Left ventricle myocardium inferior (tissue), 1 donor: Measurements from ENCODE around the gene AKR1B1. TPM values are rescaled to one million over a fixed set of nuclear protein-coding genes. Genes with fewer than 3 reads are reported as not detected.

Source experiments
- DNase-seq: peaks from one replicate; pipeline ENCODE4 v3.0.0-alpha.2; 2020
- H3K27ac ChIP-seq: fragments of 200-600 bp; replicated peaks from 2 replicates; pipeline ENCODE4 v1.8.0; 2021
- H3K27me3 ChIP-seq: fragments of 200-600 bp; 2 replicates; pipeline ENCODE4 v1.8.0; 2021; ENCODE audit warnings: low read depth
- H3K36me3 ChIP-seq: fragments of 200-600 bp; 2 replicates; pipeline ENCODE4 v1.8.0; 2021
- H3K4me1 ChIP-seq: fragments of 200-600 bp; 2 replicates; pipeline ENCODE4 v1.8.0; 2021
- H3K4me3 ChIP-seq: fragments of 200-600 bp; 2 replicates; pipeline ENCODE4 v1.8.0; 2021; ENCODE audit warnings: mild to moderate bottlenecking, moderate library complexity
- H3K9me3 ChIP-seq: fragments of 200-600 bp; replicated peaks from 2 replicates; pipeline ENCODE4 v1.8.0; 2021
- CTCF ChIP-seq: fragments of 200-600 bp; IDR thresholded peaks from 2 replicates; pipeline ENCODE4 v1.8.0; 2021; ENCODE audit warnings: antibody characterized with exemption, mild to moderate bottlenecking, borderline replicate concordance
- intact Hi-C: fragments of 100-400 bp; cut with micrococcal nuclease; formaldehyde crosslinking; loops from one replicate; pipeline ENCODE4 v1.11.0; 2022
- total RNA-seq: library from RNA; stranded (reverse); fragmentation: NEBNext Ultra II Directional; extraction: Animal tissue kit (Norgen Biotek cat#: 25700); gene quantifications from one replicate; pipeline ENCODE4 v1.2.1, GENCODE V29; 2021
- donor health status: DM: no; HTN: yes; CAD: no; lungs with severe emphysema.

Gene AKR1B1
- total RNA-seq, 1 donor from 2014 or later, result 280 TPM

GRCh38 chr7:134469622-134470021 lies 10.7 kb upstream of the AKR1B1 start:
- Histone ChIP-seq H3K27ac (no peak overlapping the region), H3K4me3 (no peak overlapping the region), H3K27me3 (no peaks in the 10 kb centered on the region), H3K4me1 (peaks cover 9% of the 10 kb centered on the region), H3K36me3 (no peaks in the 10 kb centered on the region), H3K9me3 (peaks cover 18% of the 10 kb centered on the region)
- DNase-seq, result no peak
- no peak for TF ChIP-seq CTCF
- intact Hi-C loops, result no loop called here

GRCh38 chr7:134468475-134468874 lies 9.6 kb upstream of the AKR1B1 start:
- Histone ChIP-seq H3K27ac (no peak overlapping the region), H3K27me3 (no peaks in the 10 kb centered on the region), H3K4me1 (peaks cover 9% of the 10 kb centered on the region), H3K9me3 (peaks cover 26% of the 10 kb centered on the region), H3K4me3 (no peak overlapping the region), H3K36me3 (no peaks in the 10 kb centered on the region)
- no peak for DNase-seq
- intact Hi-C loops, result no loop called here
- TF ChIP-seq CTCF, result no peak

GRCh38 chr7:134468054-134468453 lies 9.2 kb upstream of the AKR1B1 start:
- no peak overlapping the region for H3K4me3 ChIP-seq
- no peaks in the 10 kb centered on the region for H3K36me3 ChIP-seq
- no peak overlapping the region for H3K27ac ChIP-seq
- intact Hi-C loops, result no loop called here
- peaks cover 9% of the 10 kb centered on the region for H3K4me1 ChIP-seq
- TF ChIP-seq CTCF, result no peak
- DNase-seq, result no peak
- H3K9me3 ChIP-seq, result peaks cover 26% of the 10 kb centered on the region
- H3K27me3 ChIP-seq, result no peaks in the 10 kb centered on the region

GRCh38 chr7:134465491-134465890 lies 6.6 kb upstream of the AKR1B1 start:
- Histone ChIP-seq H3K27ac (no peak overlapping the region), H3K27me3 (no peaks in the 10 kb centered on the region), H3K4me3 (no peak overlapping the region), H3K9me3 (peaks cover 26% of the 10 kb centered on the region), H3K4me1 (no peaks in the 10 kb centered on the region), H3K36me3 (no peaks in the 10 kb centered on the region)
- intact Hi-C loops, result no loop called here
- TF ChIP-seq CTCF, result no peak
- no peak for DNase-seq

GRCh38 chr7:134464496-134464895 lies 5.6 kb upstream of the AKR1B1 start:
- Histone ChIP-seq H3K36me3 (no peaks in the 10 kb centered on the region), H3K9me3 (peaks cover 26% of the 10 kb centered on the region), H3K4me1 (peaks cover 3% of the 10 kb centered on the region), H3K27me3 (no peaks in the 10 kb centered on the region), H3K27ac (no peak overlapping the region), H3K4me3 (no peak overlapping the region)
- intact Hi-C loops, result no loop called here
- TF ChIP-seq CTCF, result no peak
- no peak for DNase-seq

GRCh38 chr7:134463751-134464150 lies 4.9 kb upstream of the AKR1B1 start:
- no peak for TF ChIP-seq CTCF
- no peak for DNase-seq
- peaks cover 26% of the 10 kb centered on the region for H3K9me3 ChIP-seq
- H3K27ac ChIP-seq, result no peak overlapping the region
- H3K27me3 ChIP-seq, result no peaks in the 10 kb centered on the region
- peaks cover 8% of the 10 kb centered on the region for H3K4me1 ChIP-seq
- intact Hi-C loops, result no loop called here
- no peaks in the 10 kb centered on the region for H3K36me3 ChIP-seq
- H3K4me3 ChIP-seq, result no peak overlapping the region
